DND-41 (cell line): Measurements from ENCODE around the gene DIAPH3.

Experiments
- CTCF ChIP-seq: IDR thresholded peaks from 2 replicates; pipeline ENCODE4 v1.5.1; 2012; ENCODE audit warnings: borderline replicate concordance, low read length, moderate library complexity, mild to moderate bottlenecking; ENCODE audit not compliant: poor library complexity, severe bottlenecking; ENCODE audit errors: extremely low read depth
- EZH2 ChIP-seq: IDR thresholded peaks from 3 replicates; pipeline ENCODE4 v1.6.1; 2012; ENCODE audit warnings: borderline replicate concordance, low read depth, mild to moderate bottlenecking, moderate library complexity, low read length, inconsistent platforms; ENCODE audit not compliant: severe bottlenecking

- no peak for TF ChIP-seq CTCF
- TF ChIP-seq EZH2 = no peak
Observed at GRCh38 chr13:60165391-60166099, 1.8 kb upstream of the DIAPH3 start.
